Testis (tissue), 2 donors: ENCODE data around the gene LDHAL6B.

Experiments used
- POLR2A ChIP-seq: fragments of 450-650 bp; IDR thresholded peaks from one replicate; pipeline ENCODE4 v1.6.1; 2017; ENCODE audit warnings: antibody characterized with exemption, mild to moderate bottlenecking, moderate library complexity
- TF ChIP-seq, protein P1 (sequence below), 3 experiments: fragments of 450-650 bp in 2 of 3; fragments of 200-600 bp in 1 of 3; sonication (generic) in 1 of 3; IDR thresholded peaks; one replicate each; pipeline ENCODE4 v1.5.1; 2016 to 2019; ENCODE audit warnings: antibody characterized with exemption in 3 of 3, mild to moderate bottlenecking in 2 of 3, moderate library complexity in 1 of 3

DNA sequence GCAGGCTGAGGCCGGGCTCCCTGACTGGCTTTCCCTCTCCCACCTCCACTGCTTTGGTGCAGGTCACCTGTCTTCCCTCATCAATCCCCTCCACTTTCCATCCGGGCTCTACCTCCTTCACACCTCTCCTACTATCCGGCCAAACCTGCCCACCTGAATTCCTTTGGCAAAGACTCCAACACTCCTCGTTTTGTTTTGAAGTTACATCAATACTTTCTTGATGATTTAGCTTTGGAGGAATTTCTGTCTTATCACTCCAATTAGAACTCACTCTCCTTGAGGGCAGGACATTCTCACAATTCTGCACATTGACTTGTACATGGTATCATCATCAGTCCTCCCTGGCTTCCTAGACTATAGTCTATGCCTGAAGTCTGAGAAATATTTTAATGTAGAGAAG is 20.4 kb downstream of the LDHAL6B start:
- TF ChIP-seq, protein P1, sequence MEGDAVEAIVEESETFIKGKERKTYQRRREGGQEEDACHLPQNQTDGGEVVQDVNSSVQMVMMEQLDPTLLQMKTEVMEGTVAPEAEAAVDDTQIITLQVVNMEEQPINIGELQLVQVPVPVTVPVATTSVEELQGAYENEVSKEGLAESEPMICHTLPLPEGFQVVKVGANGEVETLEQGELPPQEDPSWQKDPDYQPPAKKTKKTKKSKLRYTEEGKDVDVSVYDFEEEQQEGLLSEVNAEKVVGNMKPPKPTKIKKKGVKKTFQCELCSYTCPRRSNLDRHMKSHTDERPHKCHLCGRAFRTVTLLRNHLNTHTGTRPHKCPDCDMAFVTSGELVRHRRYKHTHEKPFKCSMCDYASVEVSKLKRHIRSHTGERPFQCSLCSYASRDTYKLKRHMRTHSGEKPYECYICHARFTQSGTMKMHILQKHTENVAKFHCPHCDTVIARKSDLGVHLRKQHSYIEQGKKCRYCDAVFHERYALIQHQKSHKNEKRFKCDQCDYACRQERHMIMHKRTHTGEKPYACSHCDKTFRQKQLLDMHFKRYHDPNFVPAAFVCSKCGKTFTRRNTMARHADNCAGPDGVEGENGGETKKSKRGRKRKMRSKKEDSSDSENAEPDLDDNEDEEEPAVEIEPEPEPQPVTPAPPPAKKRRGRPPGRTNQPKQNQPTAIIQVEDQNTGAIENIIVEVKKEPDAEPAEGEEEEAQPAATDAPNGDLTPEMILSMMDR (IDR thresholded peaks at IDR 0.05) = no peak
- no peak for TF ChIP-seq POLR2A
